Psoas muscle (tissue), 8 donors: ENCODE data around the gene HSD17B11. TPM values are rescaled to one million over a fixed set of nuclear protein-coding genes. Genes with fewer than 3 reads are reported as not detected.
"Not testable (repeated sequence)": the region's sequence is repeated elsewhere in the genome, so short reads cannot be mapped to it uniquely, and the experiment has no call there.

ENCODE experiments used
- ATAC-seq, 4 donors: fragments of 200-7000 bp; cut with Tn5 transposase; one replicate each; pipeline ENCODE4 v1.9.1; 2020; ENCODE audit warnings: moderate library complexity in 3 of 4, mild to moderate bottlenecking in 2 of 4
- DNase-seq, 2 donors: peaks; one replicate each; pipeline ENCODE4 v3.0.0-alpha.2; 2020
- H3K27ac ChIP-seq: fragments of 200-600 bp; one replicate; pipeline ENCODE4 v1.8.0; 2022
- H3K27me3 ChIP-seq, 3 donors: fragments of 200-600 bp in 1 of 3; one replicate each; pipeline versions ENCODE4 v1.6.1 to v1.8.0; 2013 to 2022; ENCODE audit warnings: low read length in 2 of 3, mild to moderate bottlenecking in 2 of 3, moderate library complexity in 1 of 3; ENCODE audit not compliant: insufficient read depth in 3 of 3
- H3K36me3 ChIP-seq, 2 donors: fragments of 200-600 bp in 1 of 2; one replicate each; pipeline versions ENCODE4 v1.6.1 to v1.8.0; 2013 to 2022; ENCODE audit warnings: low read depth in 1 of 2, mild to moderate bottlenecking in 1 of 2, moderate library complexity in 1 of 2; ENCODE audit not compliant: insufficient read depth in 1 of 2
- H3K4me1 ChIP-seq: fragments of 200-600 bp; one replicate; pipeline ENCODE4 v1.8.0; 2022
- H3K4me3 ChIP-seq: fragments of 200-600 bp; one replicate; pipeline ENCODE4 v1.8.0; 2022; ENCODE audit warnings: mild to moderate bottlenecking
- H3K9me3 ChIP-seq: fragments of 200-600 bp; one replicate; pipeline ENCODE4 v1.8.0; 2022
- CTCF ChIP-seq: fragments of 200-600 bp; IDR thresholded peaks from one replicate; pipeline ENCODE4 v1.8.0; 2022; ENCODE audit warnings: antibody characterized with exemption
- WGBS, 3 donors: extraction: QIAGEN DNeasy Blood & Tissue Kit; methylation state at CpG; one replicate each; pipeline versions ENCODE4 v1.1.6 to v1.1.7; 2013; 5-methylcytosine and 5-hydroxymethylcytosine counted together
- intact Hi-C, 2 donors: fragments of 100-400 bp; cut with DNase I; formaldehyde crosslinking; loops; one replicate each; pipeline versions ENCODE4 v1.11.0 to v1.14.2; 2022
- polyA plus RNA-seq, 3 donors: library from polyadenylated mRNA; stranded (reverse); fragments of 200-250 nt; gene quantifications; one replicate each; pipeline ENCODE4 v1.2.3, GENCODE V29; 2013
- total RNA-seq, 4 donors: library from RNA; stranded (reverse); fragmentation: NEBNext Ultra II Directional in 2 of 4; extraction: Animal tissue kit (Norgen Biotek cat#: 25700) in 2 of 4; gene quantifications; one replicate each; pipeline versions ENCODE4 v1.2.1 to v1.2.4, GENCODE V29; 2021 to 2023
- donor health status: healthy with polysubstance abuse.
- donor health status: DM: no; HTN: no; CAD: no; lungs with moderate emphysema.
- donor health status: Bipolar disorder and iron deficiency.
- donor health status: healthy.
- donor health status: DM: yes; HTN: yes; CAD: no.
- donor health status: DM: no; HTN: no; CAD: no.
- donor health status: DM: no; HTN: no; CAD: no.
- donor health status: DM: yes; HTN: yes; CAD: no.

The HSD17B11 gene
- total and polyA plus RNA-seq, 7 donors, result 5.1 to 11.3 (median 9.6) TPM

- WGBS, 3 donors, result 72 to 74% (median 73%) methylated on average over 3 of the region's 3 CpGs
- Histone ChIP-seq H3K27me3 (no peaks in the 10 kb centered on the region), H3K4me1 (peaks cover 5% of the 10 kb centered on the region), H3K9me3 (no peaks in the 10 kb centered on the region), H3K36me3 (no peaks in the 10 kb centered on the region), H3K4me3 (no peak overlapping the region), H3K27ac (no peak overlapping the region)
- no peak for TF ChIP-seq CTCF
- ATAC-seq (no peak), DNase-seq (no peak)
- intact Hi-C loops, result no loop called here
These were observed 26.0 kb upstream of the HSD17B11 start for GRCh38 chr4:87416965-87417364.

- H3K4me3 ChIP-seq, result no peak overlapping the region
- no peaks in the 10 kb centered on the region for H3K36me3 ChIP-seq
- DNase-seq (no peak), ATAC-seq (no peak)
- H3K27me3 ChIP-seq, result peaks cover 0 to 10% (median 0%) of the 10 kb centered on the region in 3 donors
- no peak overlapping the region for H3K27ac ChIP-seq
- H3K4me1 ChIP-seq, result no peaks in the 10 kb centered on the region
- intact Hi-C loops, result no loop called here
- H3K9me3 ChIP-seq, result no peaks in the 10 kb centered on the region
- no peak for TF ChIP-seq CTCF
These were observed 23.8 kb upstream of the HSD17B11 start for GRCh38 chr4:87414816-87415215.

- whole genome bisulfite sequencing, 3 donors, result 79 to 96% (median 89%) methylated on average over 2 of the region's 2 CpGs
- no peak for TF ChIP-seq CTCF
- DNase-seq, result no peak
- no peak for ATAC-seq
- intact Hi-C loops, result no loop called here
- Histone ChIP-seq H3K27me3 (peaks cover 0 to 11% (median 3%) of the 10 kb centered on the region in 3 donors), H3K4me3 (no peak overlapping the region), H3K9me3 (no peaks in the 10 kb centered on the region), H3K27ac (no peak overlapping the region), H3K36me3 (no peaks in the 10 kb centered on the region), H3K4me1 (no peaks in the 10 kb centered on the region)
These were observed 19.7 kb upstream of the HSD17B11 start for GRCh38 chr4:87410679-87411078.

- no peaks in the 10 kb centered on the region for H3K36me3 ChIP-seq
- intact Hi-C loops, result no loop called here
- no peak for TF ChIP-seq CTCF
- ATAC-seq (no peak), DNase-seq (no peak)
- WGBS, 3 donors, result 72 to 80% (median 76%) methylated on average over 2 of the region's 2 CpGs
- H3K9me3 ChIP-seq, result no peaks in the 10 kb centered on the region
- H3K27me3 ChIP-seq, result peaks cover 0 to 11% (median 3%) of the 10 kb centered on the region in 3 donors
- H3K27ac ChIP-seq, result no peak overlapping the region
- no peaks in the 10 kb centered on the region for H3K4me1 ChIP-seq
- no peak overlapping the region for H3K4me3 ChIP-seq
These were observed 19.2 kb upstream of the HSD17B11 start for GRCh38 chr4:87410157-87410556.

- no peak for ATAC-seq
- Histone ChIP-seq H3K36me3 (no peaks in the 10 kb centered on the region), H3K4me1 (no peaks in the 10 kb centered on the region), H3K27ac (no peak overlapping the region), H3K27me3 (peaks cover 0 to 11% (median 3%) of the 10 kb centered on the region in 3 donors), H3K9me3 (no peaks in the 10 kb centered on the region), H3K4me3 (no peak overlapping the region)
- TF ChIP-seq CTCF, result no peak
- intact Hi-C loops, result no loop called here
- WGBS, 3 donors, result 68 to 80% (median 77%) methylated on average over 3 of the region's 3 CpGs
- no peak for DNase-seq
These were observed 18.5 kb upstream of the HSD17B11 start for GRCh38 chr4:87409420-87409939.

- DNase-seq, H3K27ac ChIP-seq, H3K9me3 ChIP-seq, intact Hi-C loops, H3K4me1 ChIP-seq, H3K4me3 ChIP-seq, ATAC-seq, H3K36me3 ChIP-seq: not testable (repeated sequence)
- peaks cover 0 to 11% (median 3%) of the 10 kb centered on the region in 3 donors for H3K27me3 ChIP-seq
- WGBS, 3 donors, result 86 to 89% (median 89%) methylated on average over 4 of the region's 4 CpGs
These were observed 15.9 kb upstream of the HSD17B11 start for GRCh38 chr4:87406902-87407301.
